Endothelial cell of umbilical vein (primary cell): ENCODE measurements around the gene GPR137C. TPM values are rescaled to one million over a fixed set of nuclear protein-coding genes. Genes with fewer than 3 reads are reported as not detected.

Source experiments
- BruUV-seq: library from RNA; stranded (reverse); fragments of 400-500 nt; replicated peaks from 2 replicates; lab custom pipeline; 2021; lab: Mats Ljungman, UMichigan
- CTCF ChIA-PET: fragments of 300-600, 350-600 bp; sonication (Branson Sonifier 250); formaldehyde crosslinking; loops from one replicate; lab custom pipeline; 2021; ENCODE audit warnings: antibody characterized with exemption, inconsistent platforms; lab: Charles Lee
- POLR2A ChIA-PET: fragments of 300-600, 350-600 bp; sonication (Branson Sonifier 250); formaldehyde crosslinking; loops from one replicate; lab custom pipeline; 2021; ENCODE audit warnings: antibody characterized with exemption, inconsistent platforms; lab: Charles Lee
- DNase-seq: peaks from one replicate; pipeline ENCODE4 v3.0.0-alpha.2; 2011; ENCODE audit warnings: low read depth, low spot score
- FAIRE-seq: peaks from 2 replicates; lab custom pipeline; 2011; peaks lifted over from hg19 to GRCh38; lab: Jason Lieb, UNC
- H2AFZ ChIP-seq: 2 replicates; pipeline ENCODE4 v1.6.0; 2012; ENCODE audit warnings: low read depth, low read length, control low read depth, inconsistent platforms
- H3K27ac ChIP-seq: 2 replicates; pipeline ENCODE4 v1.5.1; 2011; ENCODE audit warnings: low read depth, mild to moderate bottlenecking, control low read depth, low read length, moderate library complexity; ENCODE audit not compliant: insufficient read depth
- H3K27me3 ChIP-seq, 2 experiments: 2 replicates each; pipeline versions ENCODE4 v1.6.0 to v1.6.1; 2011; ENCODE audit warnings: low read length in 2 of 2, mixed read lengths in 1 of 2; ENCODE audit not compliant: control insufficient read depth in 2 of 2, insufficient read depth in 2 of 2
- H3K36me3 ChIP-seq, 2 experiments: 2 replicates in 1 of 2; 3 replicates in 1 of 2; pipeline ENCODE4 v1.5.1; 2011; ENCODE audit warnings: low read length in 2 of 2, mild to moderate bottlenecking in 1 of 2, moderate library complexity in 1 of 2; ENCODE audit not compliant: control insufficient read depth in 2 of 2, insufficient read depth in 2 of 2; ENCODE audit errors: extremely low read depth in 1 of 2
- H3K4me1 ChIP-seq: 3 replicates; pipeline ENCODE4 v1.5.1; 2011; ENCODE audit warnings: mild to moderate bottlenecking, low read length; ENCODE audit not compliant: control insufficient read depth, insufficient read depth; ENCODE audit errors: extremely low read depth
- H3K4me2 ChIP-seq: 2 replicates; pipeline ENCODE4 v1.6.1; 2011; ENCODE audit warnings: low read length, control low read depth, mixed read lengths; ENCODE audit not compliant: insufficient read depth
- H3K4me3 ChIP-seq, 3 experiments: fragments of 200-600 bp in 1 of 3; sonication (generic), shearing (Covaris generic) in 1 of 3; replicated peaks in 1 of 3; 2 replicates each; pipeline ENCODE4 v1.5.1; 2011 to 2016; ENCODE audit warnings: control low read depth in 3 of 3, low read length in 3 of 3, mild to moderate bottlenecking in 2 of 3, inconsistent platforms in 1 of 3, low read depth in 1 of 3, moderate library complexity in 1 of 3; ENCODE audit not compliant: insufficient read depth in 1 of 3
- H3K79me2 ChIP-seq: 2 replicates; pipeline ENCODE4 v1.6.0; 2012; ENCODE audit warnings: low read length, inconsistent platforms; ENCODE audit not compliant: control insufficient read depth, insufficient read depth
- H3K9ac ChIP-seq: replicated peaks from 2 replicates; pipeline ENCODE3; 2011; ENCODE audit warnings: low read length, control low read depth; ENCODE audit not compliant: insufficient read depth; ENCODE audit errors: extremely low read depth
- H3K9me1 ChIP-seq: replicated peaks from 3 replicates; pipeline ENCODE4 v1.6.0; 2011; ENCODE audit warnings: mild to moderate bottlenecking, low read length; ENCODE audit not compliant: control insufficient read depth, insufficient read depth; ENCODE audit errors: extremely low read depth
- H3K9me3 ChIP-seq: replicated peaks from 2 replicates; pipeline ENCODE4 v1.5.1; 2012; ENCODE audit warnings: low read length, inconsistent platforms; ENCODE audit not compliant: control insufficient read depth, insufficient read depth
- H4K20me1 ChIP-seq: replicated peaks from 2 replicates; pipeline ENCODE3; 2011; ENCODE audit warnings: mild to moderate bottlenecking, low read length; ENCODE audit not compliant: control insufficient read depth, insufficient read depth; ENCODE audit errors: extremely low read depth
- CTCF ChIP-seq, 2 donors: IDR thresholded peaks; 1 replicate in 1 of 2; 2 replicates in 1 of 2; pipeline ENCODE4 v1.5.1; 2011; ENCODE audit warnings: low read length in 2 of 2, mild to moderate bottlenecking in 2 of 2, moderate library complexity in 2 of 2, control low read depth in 1 of 2, inconsistent platforms in 1 of 2, low read depth in 1 of 2; ENCODE audit not compliant: insufficient read depth in 1 of 2; ENCODE audit errors: extremely low read depth in 1 of 2
- EZH2 ChIP-seq: IDR thresholded peaks from 2 replicates; pipeline ENCODE4 v1.6.1; 2012; ENCODE audit warnings: borderline replicate concordance, low read depth, mild to moderate bottlenecking, moderate library complexity, low read length, inconsistent platforms; ENCODE audit not compliant: severe bottlenecking
- FOS ChIP-seq: IDR thresholded peaks from 2 replicates; pipeline ENCODE4 v1.6.1; 2011; ENCODE audit warnings: mild to moderate bottlenecking, low read length, moderate library complexity, borderline replicate concordance; ENCODE audit not compliant: insufficient read depth
- GATA2 ChIP-seq: IDR thresholded peaks from 2 replicates; pipeline ENCODE4 v1.7.0; 2011; ENCODE audit warnings: low read depth, mild to moderate bottlenecking, moderate library complexity, mixed read lengths, low read length; ENCODE audit not compliant: insufficient read length, insufficient read depth
- JUN ChIP-seq: IDR thresholded peaks from 2 replicates; pipeline ENCODE4 v1.6.1; 2011; ENCODE audit warnings: borderline replicate concordance, low read depth; ENCODE audit not compliant: insufficient read length, insufficient read depth
- MAX ChIP-seq: IDR thresholded peaks from 2 replicates; pipeline ENCODE4 v1.6.1; 2011; ENCODE audit not compliant: insufficient read depth, insufficient read length
- MYC ChIP-seq: IDR thresholded peaks from one replicate; pipeline ENCODE4 v1.6.1; 2011; ENCODE audit warnings: mild to moderate bottlenecking, low read depth, low read length
- POLR2A ChIP-seq: IDR thresholded peaks from 2 replicates; pipeline ENCODE4 v1.6.1; 2012; ENCODE audit warnings: low read depth, mild to moderate bottlenecking, control low read depth, low read length
- POLR2AphosphoS5 ChIP-seq: IDR thresholded peaks from 2 replicates; pipeline ENCODE4 v1.6.1; 2012; ENCODE audit warnings: low read depth, mild to moderate bottlenecking, control low read depth, low read length, moderate library complexity; ENCODE audit not compliant: insufficient read depth
- dilution Hi-C: fragments of 300-500 bp; cut with MboI; formaldehyde crosslinking; loops from one replicate; pipeline ENCODE4 v1.15.0; 2019; ENCODE audit warnings: low sequenced_read_pairs; ENCODE audit not compliant: extremely low pct_ligation_motif_present
- intact Hi-C: fragments of 100-400 bp; cut with micrococcal nuclease; formaldehyde crosslinking; loops from one replicate; pipeline ENCODE4 v1.10.0; 2022
- polyA plus RNA-seq, 4 experiments: library from polyadenylated mRNA; depleted of rRNA in 3 of 4; stranded (reverse) in 3 of 4; unstranded in 1 of 4; fragments of >200 nt; gene quantifications; 2 replicates each; pipeline versions ENCODE4 v1.2.1 to v1.2.3, GENCODE V29; 2011 to 2012; ENCODE audit warnings: missing spikeins in 1 of 4
- total RNA-seq: library from RNA; stranded (reverse); gene quantifications from 2 replicates; pipeline ENCODE4 v1.2.3, GENCODE V29; 2021

GPR137C gene
- total and polyA plus RNA-seq, 2 donors (not counting 3 experiments of a cell fraction or from before 2014, with no cell fraction given): 1.5 to 5.7 TPM

- Histone ChIP-seq H3K9me3 (no peaks in the 10 kb centered on the region), H3K4me1 (no peaks in the 10 kb centered on the region), H3K4me2 (no peak overlapping the region), H3K9ac (no peak overlapping the region), H4K20me1 (no peaks in the 10 kb centered on the region), H2AFZ (no peak overlapping the region), H3K27ac (no peak overlapping the region), H3K79me2 (no peaks in the 10 kb centered on the region), H3K9me1 (no peaks in the 10 kb centered on the region), H3K4me3 (no peak overlapping the region), H3K27me3 (no peaks in the 10 kb centered on the region), H3K36me3 (no peaks in the 10 kb centered on the region)
- TF ChIP-seq JUN: no peak
- no peak for TF ChIP-seq MAX
- no peak for TF ChIP-seq CTCF (IDR thresholded peaks at IDR 0.05; ENCODE audit: extremely low read depth in 1 of 2, insufficient read depth in 1 of 2, low read depth in 1 of 2, low read length in 2 of 2)
- TF ChIP-seq FOS: no peak
- no peak for TF ChIP-seq POLR2A
- TF ChIP-seq GATA2: no peak
- TF ChIP-seq EZH2: no peak
- TF ChIP-seq POLR2AphosphoS5: no peak
- TF ChIP-seq MYC: no peak
- no peak for DNase-seq
- CTCF ChIA-PET: no interaction called here
- no TSS peak for BruUV-seq
- dilution Hi-C loops: no loop called here
- intact Hi-C loops: no loop called here
- POLR2A ChIA-PET: no interaction called here
- FAIRE-seq: no peak
Observed at GRCh38 chr14:52596861-52597260, 44.2 kb downstream of the GPR137C start.
